Fibroblast of villous mesenchyme (primary cell): ENCODE measurements around the gene TRAPPC2L. TPM values are rescaled to one million over a fixed set of nuclear protein-coding genes. Genes with fewer than 3 reads are reported as not detected.

ENCODE experiments used
- DNase-seq: peaks from one replicate; pipeline ENCODE4 v3.0.0-alpha.2; 2010; ENCODE audit warnings: low read depth
- H3K4me3 ChIP-seq: 2 replicates; pipeline ENCODE4 v1.5.1; 2011; ENCODE audit warnings: low read depth, mild to moderate bottlenecking, low read length
- CTCF ChIP-seq: IDR thresholded peaks from 2 replicates; pipeline ENCODE4 v1.5.1; 2012; ENCODE audit warnings: low read depth, mild to moderate bottlenecking, low read length; ENCODE audit not compliant: insufficient read depth
- total RNA-seq: library from RNA; depleted of rRNA; stranded (reverse); fragments of >200 nt; gene quantifications from 2 replicates; pipeline ENCODE4 v1.2.3, GENCODE V29; 2012

The TRAPPC2L gene
- total RNA-seq, 1 donor: 34.5 TPM

DNA sequence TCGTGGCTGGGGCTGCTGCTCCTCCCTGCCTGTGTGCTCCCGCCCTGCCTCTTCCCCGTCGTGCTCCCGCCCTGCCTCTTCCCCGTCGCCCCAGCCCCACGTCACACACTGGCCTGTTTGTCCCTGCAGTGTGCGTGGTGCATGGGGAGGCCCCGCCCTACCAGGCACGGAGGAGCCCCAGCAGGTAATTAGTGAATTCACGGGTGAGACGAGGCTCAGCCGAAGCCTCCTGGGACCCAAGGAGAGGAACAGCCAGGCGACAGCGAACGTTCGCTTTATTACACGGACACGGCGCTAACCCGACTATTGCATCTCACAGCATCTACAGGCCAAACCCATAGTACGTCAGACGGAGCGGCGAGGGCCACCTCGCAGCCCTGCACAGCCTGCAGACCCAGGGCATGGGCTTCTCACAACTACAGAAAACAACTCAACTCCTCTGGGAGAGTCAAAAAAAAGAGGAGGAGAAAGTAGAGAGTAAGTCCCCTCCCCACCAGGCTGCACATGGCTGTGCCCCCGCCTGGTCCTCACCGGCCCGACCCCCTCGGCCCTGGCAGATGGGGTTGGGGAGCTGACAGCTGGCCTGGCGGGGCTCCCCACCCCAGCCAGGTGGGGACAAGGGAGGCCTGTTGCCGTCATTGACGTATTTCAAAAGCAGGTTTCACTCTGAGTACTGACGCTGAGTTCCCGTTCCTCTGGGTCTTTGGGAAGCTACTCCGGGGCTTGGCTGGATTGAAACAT is 13.9 kb downstream of the TRAPPC2L start:
- no peak for DNase-seq
- H3K4me3 ChIP-seq: no peak overlapping the region
- TF ChIP-seq CTCF: no peak

GRCh38 chr16:88871349-88871702 is 14.4 kb downstream of the TRAPPC2L start:
- no peak for DNase-seq
- no peak for TF ChIP-seq CTCF
- H3K4me3 ChIP-seq: no peak overlapping the region

GRCh38 chr16:88871730-88872416 is 14.9 kb downstream of the TRAPPC2L start:
- DNase-seq: no peak
- no peak for TF ChIP-seq CTCF
- no peak overlapping the region for H3K4me3 ChIP-seq

- no peak for DNase-seq
- no peak overlapping the region for H3K4me3 ChIP-seq
- TF ChIP-seq CTCF: no peak
These were observed 15.9 kb downstream of the TRAPPC2L start for GRCh38 chr16:88872650-88873331.

DNA sequence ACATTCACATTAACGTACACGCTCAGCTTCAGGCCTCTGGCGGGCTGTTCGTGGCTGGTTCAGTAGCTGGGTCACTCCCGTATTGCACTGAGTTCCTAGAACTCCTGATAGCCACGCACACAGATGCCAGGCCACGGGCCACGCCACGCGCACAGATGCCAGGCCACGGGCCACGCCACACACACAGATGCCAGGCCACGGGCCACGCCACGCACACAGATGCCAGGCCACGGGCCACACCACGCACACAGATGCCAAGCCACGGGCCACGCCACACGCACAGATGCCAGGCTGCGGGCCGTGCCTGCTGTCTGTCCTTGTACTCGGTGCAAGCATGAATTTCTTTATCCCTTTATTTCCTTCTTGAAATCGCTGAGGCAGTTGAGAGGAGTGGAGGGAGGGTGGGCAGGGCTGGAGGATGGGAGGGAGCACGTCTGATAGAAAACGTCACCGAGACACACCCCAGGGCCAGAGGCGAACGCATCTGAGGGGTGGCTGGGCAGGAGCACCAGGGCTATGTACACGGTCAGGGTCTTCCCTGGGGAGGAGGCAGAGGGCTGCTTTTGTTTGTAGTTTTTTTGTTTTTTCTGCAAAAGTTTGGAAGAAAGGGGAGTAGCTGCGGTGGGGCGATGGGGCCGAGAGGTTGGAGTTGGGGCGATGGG is 18.1 kb downstream of the TRAPPC2L start:
- TF ChIP-seq CTCF: no peak
- no peak for DNase-seq
- no peak overlapping the region for H3K4me3 ChIP-seq

- no peak overlapping the region for H3K4me3 ChIP-seq
- no peak for DNase-seq
- TF ChIP-seq CTCF: no peak
These were observed 18.8 kb downstream of the TRAPPC2L start for GRCh38 chr16:88875703-88876234.
